LNCAP (cell line): ENCODE measurements around the gene TNS3.

Source experiments
- TF ChIP-seq, protein P1 (sequence below): fragments of 450-650 bp; IDR thresholded peaks from 2 replicates; pipeline ENCODE4 v1.5.1; 2017; ENCODE audit warnings: mild to moderate bottlenecking

The TNS3 gene

DNA sequence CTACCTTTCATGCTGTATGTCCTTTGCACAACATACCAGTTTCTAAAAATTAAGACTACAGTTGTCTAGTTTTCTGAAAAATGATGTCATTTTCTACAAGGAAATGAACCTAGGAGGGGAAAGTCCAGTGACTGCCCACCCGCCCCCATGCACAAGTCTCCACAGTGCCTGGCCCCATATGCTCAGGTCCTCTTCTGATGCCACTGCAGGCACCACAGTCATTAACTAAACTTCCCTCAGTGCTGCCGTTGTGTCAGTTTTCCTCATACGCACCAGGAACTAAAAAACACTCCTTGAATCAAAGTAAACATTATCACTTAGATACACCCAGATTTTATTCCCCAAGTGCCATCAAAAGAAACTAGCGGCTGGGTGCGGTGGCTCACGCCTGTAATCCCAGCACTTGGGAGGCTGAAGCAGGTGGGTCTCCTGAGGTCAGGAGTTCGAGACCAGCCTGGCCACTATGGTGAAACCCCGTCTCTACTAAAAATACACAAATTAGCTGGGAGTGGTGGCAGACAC, 6.9 kb upstream of the TNS3 start:
- TF ChIP-seq, protein P1, sequence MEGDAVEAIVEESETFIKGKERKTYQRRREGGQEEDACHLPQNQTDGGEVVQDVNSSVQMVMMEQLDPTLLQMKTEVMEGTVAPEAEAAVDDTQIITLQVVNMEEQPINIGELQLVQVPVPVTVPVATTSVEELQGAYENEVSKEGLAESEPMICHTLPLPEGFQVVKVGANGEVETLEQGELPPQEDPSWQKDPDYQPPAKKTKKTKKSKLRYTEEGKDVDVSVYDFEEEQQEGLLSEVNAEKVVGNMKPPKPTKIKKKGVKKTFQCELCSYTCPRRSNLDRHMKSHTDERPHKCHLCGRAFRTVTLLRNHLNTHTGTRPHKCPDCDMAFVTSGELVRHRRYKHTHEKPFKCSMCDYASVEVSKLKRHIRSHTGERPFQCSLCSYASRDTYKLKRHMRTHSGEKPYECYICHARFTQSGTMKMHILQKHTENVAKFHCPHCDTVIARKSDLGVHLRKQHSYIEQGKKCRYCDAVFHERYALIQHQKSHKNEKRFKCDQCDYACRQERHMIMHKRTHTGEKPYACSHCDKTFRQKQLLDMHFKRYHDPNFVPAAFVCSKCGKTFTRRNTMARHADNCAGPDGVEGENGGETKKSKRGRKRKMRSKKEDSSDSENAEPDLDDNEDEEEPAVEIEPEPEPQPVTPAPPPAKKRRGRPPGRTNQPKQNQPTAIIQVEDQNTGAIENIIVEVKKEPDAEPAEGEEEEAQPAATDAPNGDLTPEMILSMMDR, result no peak

GRCh38 chr7:47587976-47588375, 6.1 kb upstream of the TNS3 start:
- TF ChIP-seq, protein P1, result no peak

- TF ChIP-seq, protein P1, result no peak
Observed at GRCh38 chr7:47587351-47587750, 5.4 kb upstream of the TNS3 start.

DNA sequence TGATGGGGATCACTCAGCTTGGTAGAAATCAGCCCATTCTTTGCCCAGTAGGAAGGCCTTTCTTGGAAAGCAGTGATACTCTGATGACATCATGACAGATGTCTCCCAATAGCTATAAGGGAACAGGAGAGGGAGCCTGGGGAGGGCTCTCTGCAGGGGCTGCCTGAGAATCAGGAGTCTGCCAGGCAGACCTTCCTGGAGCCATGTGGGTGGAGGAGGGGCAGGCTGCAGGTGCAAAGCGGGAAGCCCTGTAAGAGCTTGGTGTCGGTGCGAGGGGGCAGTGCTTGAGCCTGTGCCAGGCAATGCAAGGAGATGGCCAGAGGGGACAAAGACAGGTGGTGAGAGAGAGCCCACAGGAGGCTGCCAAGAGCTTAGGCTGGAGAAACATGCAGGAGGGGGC, 5.0 kb upstream of the TNS3 start:
- TF ChIP-seq, protein P1, result no peak

DNA sequence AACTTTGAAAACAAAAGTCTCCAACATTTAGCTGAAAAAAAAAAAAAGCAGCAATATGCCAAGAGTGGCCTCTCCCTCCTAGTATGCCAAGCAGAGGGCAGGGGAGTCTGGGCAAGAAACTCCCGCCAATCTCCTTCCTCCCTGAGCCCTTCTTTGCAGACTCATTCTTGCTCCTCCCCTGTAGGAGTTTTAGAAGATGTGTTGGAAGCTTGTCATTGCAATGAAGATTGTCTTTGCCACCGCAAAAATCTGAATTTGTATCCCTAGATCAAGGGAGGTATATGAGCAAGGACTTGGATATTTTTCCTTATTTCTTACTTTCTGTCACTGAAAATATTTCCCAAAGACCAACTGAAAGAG, 2.6 kb upstream of the TNS3 start:
- TF ChIP-seq, protein P1, result no peak

- TF ChIP-seq, protein P1, result no peak
Observed at GRCh38 chr7:47583739-47584535, 2.0 kb upstream of the TNS3 start.

- TF ChIP-seq, protein P1, result no peak
Observed at GRCh38 chr7:47582764-47583738, 1.1 kb upstream of the TNS3 start.
